Fibroblast of skin of back (primary cell): ENCODE results near the gene STIP1. TPM values are rescaled to one million over a fixed set of nuclear protein-coding genes. Genes with fewer than 3 reads are reported as not detected.
A peak's percentile ranks its signal among the peaks of the same experiment; 100 is the strongest.

Experiments
- DNase-seq: peaks from one replicate; pipeline ENCODE4 v3.0.0-alpha.2; 2013
- polyA plus RNA-seq, 2 experiments: library from polyadenylated mRNA; unstranded; fragments of 120-200 nt; gene quantifications; one replicate each; pipeline ENCODE4 v1.2.1, GENCODE V29; 2013; ENCODE audit not compliant: insufficient read length in 2 of 2

Gene STIP1
- 216 TPM for polyA plus RNA-seq (2013, experiment 1 of 2; ENCODE audit: insufficient read length)
- 116 TPM for polyA plus RNA-seq (2013, experiment 2 of 2; ENCODE audit: insufficient read length)

DNA sequence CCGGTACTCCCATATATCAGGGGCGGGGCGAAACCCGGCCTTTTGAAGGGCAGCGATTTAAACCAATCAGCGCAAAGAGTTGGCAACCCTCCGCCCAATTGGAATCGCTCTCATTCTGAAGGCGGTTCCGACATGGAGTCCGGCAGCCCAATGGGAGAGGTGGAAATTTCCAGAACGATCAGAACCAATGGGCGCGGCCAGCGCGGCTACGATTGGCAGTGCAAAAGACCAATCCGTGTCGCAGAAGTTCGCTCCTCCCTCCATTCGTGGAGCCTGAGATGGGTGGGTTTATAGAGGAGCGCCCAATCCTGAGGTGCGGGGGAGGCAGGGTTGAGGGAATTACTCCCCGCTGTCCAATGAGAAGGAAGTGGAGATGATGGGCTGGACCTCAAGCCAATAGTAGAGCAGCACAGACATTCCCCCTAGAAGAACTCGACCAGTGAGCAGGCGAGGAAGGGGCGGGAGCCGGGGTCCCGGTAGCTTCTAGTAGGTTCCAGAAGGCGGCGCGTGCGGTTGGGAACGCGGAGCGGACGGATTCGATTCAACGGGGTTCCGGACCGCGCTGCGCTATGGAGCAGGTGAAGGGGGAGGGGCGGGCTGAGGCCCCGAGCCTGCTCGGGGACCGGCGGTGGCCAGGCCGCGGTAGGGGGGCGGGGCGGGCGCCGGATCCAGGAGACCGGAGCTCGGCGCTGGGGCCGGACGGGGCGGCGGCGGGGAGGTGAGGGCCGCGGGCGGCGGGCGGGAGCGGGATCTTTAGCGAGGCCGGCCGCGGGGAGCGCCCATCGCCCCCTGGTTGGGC lies at the start of gene STIP1:
Gene STIP1 (plus strand): TSS at position 479 of the 799 bp plus-strand sequence. CDS start 91 bp downstream, at position 570.
- peak; percentile 100 for DNase-seq

DNA sequence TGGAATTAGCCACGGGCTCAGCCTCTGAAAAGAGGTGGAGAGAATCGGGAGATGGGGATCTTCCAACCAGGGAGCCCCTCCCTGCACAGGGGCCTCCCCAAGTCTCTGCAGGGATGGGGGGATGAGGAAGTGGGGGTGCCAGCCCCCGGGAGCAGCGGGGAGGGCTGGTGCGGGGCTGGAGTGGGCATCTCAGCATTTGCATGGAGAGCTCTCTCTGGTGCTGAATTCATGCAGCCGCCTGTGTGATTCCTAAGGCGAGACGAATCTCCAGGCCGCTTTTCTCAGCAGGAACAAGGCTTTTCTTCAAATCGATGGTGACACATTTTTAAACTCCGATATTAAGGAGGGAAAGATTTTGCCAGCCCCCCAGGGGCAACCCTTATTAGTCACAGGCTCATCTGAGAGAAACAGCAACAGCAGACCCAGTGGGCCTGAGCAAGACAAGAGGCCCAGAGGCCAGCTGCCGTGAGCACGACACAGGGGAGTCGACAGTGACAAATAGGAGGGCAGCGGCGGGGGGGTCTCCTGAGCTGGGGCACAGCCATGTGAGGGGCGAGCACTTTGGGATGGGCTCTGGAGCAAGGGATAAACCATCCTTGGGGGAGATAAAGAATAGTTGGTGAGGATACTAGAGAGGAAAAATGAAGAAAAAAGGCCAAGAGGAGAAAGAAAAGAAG lies 49.1 kb upstream of the STIP1 start:
- no peak for DNase-seq

DNA sequence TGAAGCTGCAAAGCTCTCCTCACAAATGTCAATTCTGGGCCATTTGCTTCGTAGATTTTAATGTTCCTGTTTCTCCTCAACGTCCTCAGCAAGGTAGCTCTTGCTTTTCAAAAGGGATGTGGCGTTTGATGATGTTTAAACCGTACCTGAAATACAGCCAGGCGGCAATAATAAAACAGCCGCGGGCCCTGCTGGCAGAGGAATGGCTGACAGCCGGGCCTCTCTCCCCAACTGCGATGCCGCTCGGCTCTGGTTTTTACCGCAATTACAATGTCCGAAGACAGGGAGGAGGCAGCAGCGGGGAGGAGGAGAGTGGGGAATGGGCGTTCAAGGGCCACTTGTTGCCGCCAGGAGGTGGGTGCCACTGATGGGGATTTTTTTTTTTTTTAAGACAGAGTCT lies 47.6 kb upstream of the STIP1 start:
- DNase-seq, result no peak

DNA sequence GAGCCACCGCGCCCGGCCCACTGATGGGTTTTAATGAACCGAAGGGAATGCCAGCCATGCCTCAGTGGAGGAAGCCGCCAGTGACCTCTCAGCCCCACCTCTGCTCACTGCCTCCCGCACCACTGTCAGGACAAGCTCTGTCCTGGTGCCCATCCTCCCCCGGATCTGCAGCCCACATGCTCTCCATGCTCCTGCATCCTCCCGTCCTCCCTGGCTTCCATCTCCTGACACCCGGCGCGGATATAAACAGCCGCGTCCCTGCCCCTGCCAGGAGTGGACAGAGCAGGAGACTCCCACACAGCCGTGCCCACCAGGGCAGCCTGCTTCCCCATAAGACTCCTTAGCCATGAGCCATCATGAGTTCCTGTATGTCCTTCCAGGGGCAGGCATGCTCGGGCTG lies 46.9 kb upstream of the STIP1 start:
- DNase-seq, result no peak

GRCh38 chr11:64140082-64140481 lies 45.9 kb upstream of the STIP1 start:
- no peak for DNase-seq

DNA sequence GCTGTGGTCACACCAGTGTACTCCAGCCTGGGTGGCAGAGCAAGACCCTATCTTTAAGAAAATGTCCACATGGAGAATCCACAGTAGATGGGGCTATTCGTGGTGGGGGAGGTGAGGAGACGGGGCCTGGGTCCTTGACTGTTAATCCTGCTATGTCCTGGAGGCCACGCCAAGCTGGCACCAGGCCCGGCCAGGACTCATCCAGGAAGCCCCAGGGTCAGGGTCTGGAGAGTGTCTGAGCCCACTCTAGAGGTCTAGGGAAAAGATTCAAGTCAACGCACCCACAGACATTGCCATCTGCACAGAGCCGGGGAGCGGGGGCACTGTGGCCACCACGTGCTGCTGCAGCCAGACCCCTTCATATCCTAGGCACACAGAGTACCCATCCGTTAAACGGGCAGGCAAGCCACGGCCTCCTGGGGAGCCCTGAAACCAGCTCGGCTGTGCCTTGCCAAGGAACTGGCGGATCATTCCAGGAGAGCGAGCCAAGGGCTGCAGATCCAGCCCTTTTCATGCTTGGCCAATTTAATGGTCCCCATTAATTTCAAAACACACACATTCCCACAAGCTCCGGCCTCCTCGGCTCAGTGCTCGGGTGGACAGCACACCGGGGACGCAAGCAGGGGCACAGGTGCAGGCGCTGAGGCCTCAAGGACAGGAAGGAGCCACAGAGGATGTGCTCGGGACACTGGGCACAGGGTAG lies 44.7 kb upstream of the STIP1 start:
- no peak for DNase-seq

DNA sequence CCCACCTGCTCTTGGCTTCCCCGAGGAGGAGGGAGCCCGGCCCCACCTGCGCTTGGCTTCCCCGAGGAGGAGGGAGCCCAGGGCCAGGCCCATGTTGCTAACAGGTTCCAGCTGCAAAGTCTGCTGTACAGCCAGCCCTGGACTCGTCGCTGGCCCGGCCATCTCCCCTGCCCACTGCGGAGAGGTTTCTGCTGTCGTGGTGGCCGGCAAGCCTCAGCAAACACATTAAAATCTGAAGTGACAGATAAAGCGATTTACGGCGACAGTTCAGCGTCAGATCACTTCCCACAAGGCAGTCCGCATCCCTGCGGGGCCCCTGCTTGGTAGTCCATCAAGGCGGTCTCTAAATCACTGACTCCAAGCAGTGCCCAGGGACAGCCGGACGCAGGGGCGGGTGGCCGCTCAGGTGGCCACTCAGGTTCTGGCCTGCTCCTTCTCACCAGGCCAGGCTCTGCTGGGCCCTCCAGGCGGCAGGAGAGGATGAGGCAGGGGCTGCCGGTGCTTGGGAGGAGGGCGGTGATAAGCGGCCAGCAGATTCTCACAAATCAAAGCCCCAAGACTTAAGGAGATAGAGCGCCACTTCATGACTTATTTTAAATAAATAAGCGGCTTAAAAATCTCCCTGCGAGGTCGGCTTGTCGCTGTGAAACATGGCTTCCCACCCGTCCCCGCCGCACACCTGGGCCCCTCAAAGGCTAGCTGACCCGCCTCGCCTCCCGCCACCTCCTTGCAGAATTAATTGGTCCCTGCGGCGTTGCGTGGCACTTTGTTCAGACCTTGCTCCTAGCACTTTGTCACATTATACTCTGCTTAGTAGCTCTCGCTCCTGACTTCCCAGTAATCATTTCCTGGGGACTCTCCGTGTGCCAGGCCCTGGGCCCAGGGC lies 41.1 kb upstream of the STIP1 start:
- no peak for DNase-seq

GRCh38 chr11:64146036-64146955 lies 39.7 kb upstream of the STIP1 start:
- peak; percentile 38 for DNase-seq

DNA sequence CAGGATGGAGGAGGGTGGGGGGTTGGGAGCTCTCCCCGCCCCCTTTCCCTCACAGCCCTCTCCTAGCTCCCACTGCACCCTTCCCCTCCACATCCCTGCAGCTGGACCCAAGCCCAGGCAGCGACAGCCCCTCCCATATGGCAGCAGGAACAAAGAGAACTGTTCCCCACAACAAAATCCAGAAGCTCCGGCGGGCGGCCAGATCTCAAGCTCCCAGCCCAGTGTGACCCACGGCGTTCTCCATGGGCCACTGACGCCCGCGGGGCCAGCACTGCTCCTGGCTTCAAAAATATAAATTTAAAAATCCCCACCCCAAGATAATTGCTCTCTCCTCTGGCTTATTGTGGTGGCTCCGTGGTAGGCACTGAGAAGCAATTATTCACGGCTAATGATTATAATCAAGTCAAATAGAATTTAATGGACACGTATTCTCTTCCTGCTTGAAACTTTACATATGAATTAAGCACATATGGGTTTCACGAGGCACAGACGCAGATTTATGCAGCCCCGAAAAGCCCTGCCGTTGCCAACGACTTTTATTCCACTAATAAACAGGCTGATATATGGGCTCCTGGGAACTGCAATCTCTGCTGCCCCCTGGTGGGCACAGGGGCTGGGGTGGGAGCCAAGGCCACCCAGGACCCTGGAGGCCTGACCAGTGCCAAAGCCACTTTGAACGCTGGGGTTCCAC lies 37.6 kb upstream of the STIP1 start:
- DNase-seq, result peak; percentile 63

DNA sequence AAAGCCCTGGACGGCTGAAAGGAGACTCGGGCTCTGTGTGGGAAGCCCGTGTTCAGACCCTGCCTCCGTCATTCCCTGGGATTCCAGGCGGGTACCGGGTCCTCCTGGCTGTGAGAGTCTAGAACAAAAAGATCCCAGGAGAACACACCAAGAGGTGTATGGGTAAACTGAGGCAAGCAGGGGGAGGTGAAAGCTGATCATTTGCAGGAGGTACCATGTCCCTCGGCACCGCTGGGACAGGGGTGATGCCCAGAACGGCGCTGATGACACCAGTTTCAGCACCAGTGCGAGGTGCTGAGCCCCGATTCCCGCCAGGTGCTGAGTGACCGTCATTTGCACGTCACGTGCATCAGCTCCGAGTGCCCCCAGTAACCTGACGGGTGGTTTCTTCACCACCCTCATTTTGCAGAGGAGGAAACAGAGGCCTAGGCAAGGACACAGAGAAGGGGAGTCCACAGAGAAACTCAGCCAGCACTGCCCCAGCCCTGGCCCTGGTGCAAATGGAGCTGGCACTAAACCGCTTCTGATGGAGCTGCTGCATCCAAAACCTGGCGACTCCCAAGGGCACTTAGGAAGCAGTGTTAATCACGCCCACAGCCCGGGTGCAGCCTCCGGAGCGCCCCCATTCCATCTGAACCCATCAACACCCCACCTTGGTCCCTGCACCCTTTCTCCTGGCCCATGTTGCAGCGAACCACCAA lies 36.9 kb upstream of the STIP1 start:
- DNase-seq, result no peak

DNA sequence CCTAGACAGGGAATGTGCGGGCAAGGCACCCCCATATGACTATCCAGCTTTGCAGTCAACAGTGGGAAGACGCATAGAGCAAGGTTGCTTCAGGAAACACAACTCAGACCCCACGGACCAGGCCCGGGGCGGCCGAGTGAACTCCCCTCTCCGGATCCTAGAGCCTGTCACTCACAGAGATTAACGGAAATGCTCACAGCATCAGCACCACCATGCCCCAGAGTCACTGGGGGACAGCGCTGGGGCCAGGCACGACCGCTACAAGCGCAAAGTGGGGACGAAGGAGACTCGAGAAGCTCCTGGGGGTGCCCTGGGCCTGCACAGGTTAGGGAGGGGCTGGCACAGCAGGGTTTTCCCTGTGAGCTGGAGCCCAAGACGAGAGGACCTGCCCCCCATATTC lies 35.9 kb upstream of the STIP1 start:
- DNase-seq, result no peak

GRCh38 chr11:64150481-64151239 lies 35.3 kb upstream of the STIP1 start:
- DNase-seq, result no peak

GRCh38 chr11:64151337-64151736 lies 34.6 kb upstream of the STIP1 start:
- DNase-seq, result no peak

GRCh38 chr11:64152841-64153691 lies 32.9 kb upstream of the STIP1 start:
- DNase-seq, result peak; percentile 42

- DNase-seq, result no peak
Measured at GRCh38 chr11:64153812-64154211, 32.2 kb upstream of the STIP1 start.

GRCh38 chr11:64156235-64157011 lies 29.5 kb upstream of the STIP1 start:
- no peak for DNase-seq
